ENCODE results near the gene CLIP2.
A peak's percentile ranks its signal among the peaks of the same experiment; 100 is the strongest.
"Not testable (repeated sequence)": the region's sequence is repeated elsewhere in the genome, so short reads cannot be mapped to it uniquely, and the experiment has no call there.

The CLIP2 gene

DNA sequence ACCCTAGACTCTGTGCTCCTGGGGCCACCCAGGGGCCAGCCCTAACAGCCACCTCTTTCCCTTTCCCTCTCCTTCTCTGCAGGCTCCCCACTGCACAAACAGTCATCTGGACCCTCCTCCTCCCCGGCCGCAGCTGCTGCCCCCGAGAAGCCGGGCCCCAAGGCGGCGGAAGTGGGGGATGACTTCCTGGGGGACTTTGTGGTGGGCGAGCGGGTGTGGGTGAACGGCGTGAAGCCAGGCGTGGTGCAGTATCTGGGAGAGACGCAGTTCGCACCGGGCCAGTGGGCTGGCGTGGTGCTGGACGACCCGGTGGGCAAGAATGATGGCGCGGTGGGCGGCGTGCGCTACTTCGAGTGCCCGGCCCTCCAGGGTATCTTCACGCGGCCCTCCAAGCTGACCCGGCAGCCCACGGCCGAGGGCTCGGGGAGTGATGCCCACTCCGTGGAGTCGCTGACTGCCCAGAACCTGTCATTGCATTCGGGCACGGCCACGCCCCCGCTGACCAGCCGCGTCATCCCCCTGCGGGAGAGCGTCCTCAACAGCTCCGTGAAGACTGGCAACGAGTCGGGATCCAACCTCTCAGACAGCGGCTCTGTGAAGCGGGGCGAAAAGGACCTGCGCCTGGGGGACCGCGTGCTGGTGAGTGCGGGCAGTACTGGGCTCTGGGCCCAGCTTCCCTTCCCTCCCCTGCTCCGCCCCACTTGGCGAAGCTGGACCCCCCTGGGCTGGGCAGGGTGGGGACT, 49.3 kb downstream of the CLIP2 start:
- DNase-seq, result no peak

DNA sequence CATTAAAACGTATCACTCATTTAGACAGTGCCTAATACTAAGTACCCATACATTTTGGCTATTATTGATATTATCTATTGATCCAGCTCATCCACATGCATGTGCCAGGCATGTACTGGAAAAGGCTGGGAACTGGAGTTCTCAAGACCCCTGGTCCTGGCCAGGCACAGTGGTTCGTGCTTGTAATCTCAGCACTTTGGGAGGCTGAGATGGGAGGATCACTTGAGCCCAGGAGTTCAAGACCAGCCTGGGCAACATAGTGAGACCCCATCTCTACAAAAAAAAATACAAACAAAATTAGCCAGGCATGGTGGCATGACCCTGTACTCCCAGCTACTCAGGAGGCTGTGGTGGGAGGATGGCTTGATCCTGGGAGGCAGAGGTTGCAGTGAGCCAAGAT, 50.4 kb downstream of the CLIP2 start:
- DNase-seq, result not testable (repeated sequence)

DNA sequence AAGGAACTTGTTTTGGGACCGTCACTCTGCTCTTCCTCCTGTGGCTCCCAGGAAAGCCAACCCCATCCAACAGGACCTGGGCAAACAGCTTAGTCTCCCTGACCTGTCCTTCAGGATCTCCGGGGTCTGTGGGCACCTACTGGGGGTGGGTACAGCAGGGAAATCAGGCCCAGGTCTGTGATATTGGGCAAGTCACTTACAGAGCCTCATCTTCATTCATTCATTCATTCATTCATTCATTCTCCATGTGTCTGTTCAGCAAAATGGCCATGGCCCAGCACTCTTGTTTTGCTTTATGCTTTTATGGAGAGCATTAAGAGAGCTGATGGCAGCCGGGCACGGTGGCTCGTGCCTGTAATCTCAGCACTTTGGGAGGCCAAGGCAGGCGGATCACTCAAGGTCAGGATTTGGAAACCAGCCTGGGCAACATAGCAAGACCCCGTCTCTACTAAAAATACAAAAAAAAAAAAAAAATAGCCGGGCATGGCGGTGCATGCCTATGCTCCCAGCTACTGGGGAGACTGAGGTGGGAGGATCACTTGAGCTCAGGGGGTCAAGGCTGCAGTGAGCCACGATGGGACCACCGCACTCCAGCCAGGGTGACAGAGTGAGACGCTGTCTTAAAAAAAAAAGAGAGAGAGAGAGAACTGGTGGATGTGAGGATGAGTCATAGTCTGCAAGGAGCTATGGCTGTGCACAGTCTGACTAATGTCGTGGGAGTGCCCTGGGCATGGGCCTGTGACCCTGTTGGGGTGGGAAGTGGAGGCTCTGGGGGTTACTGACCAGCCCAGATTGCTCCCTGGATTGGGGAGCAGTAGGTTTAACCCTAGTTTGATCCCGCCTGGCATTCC, 54.3 kb downstream of the CLIP2 start:
- DNase-seq, result peak; percentile 28

DNA sequence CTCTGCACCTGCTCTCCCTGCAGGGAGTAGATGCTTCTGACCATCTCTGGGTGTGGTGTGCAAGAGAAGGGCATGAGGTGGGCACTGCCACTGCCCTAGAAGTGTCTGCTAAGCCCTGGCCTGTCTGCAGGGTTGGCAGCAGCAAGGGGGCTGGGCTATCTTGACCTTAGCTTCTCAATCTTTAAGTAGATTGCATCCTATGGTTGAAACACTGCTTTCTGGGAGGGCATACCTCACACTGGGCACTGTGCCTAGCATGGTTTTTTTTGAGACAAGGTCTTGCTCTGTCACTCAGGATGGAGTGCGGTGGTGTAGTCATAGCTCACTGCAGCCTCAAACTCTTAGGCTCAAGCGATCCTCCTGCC, 54.9 kb downstream of the CLIP2 start:
- DNase-seq, result no peak

DNA sequence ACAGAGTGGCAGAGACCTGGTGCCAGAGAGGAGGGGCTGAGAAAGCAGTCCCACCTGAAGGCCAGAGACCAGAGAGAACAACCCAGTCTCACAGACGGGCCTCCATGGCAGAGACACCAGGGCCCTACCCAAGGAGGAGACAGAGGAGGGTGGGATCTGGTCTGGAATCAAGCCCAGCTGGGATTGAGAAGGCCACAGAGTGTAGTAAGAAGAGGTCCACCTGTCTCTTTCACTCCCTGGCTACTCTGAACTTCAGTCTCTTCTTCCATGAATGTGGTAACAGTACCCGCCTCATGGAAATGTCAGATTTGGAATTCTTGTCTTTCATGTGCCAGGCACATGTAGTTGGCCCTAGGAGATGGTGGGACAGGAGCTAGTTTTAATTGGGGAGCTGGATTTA, 55.6 kb downstream of the CLIP2 start:
- DNase-seq, result no peak

DNA sequence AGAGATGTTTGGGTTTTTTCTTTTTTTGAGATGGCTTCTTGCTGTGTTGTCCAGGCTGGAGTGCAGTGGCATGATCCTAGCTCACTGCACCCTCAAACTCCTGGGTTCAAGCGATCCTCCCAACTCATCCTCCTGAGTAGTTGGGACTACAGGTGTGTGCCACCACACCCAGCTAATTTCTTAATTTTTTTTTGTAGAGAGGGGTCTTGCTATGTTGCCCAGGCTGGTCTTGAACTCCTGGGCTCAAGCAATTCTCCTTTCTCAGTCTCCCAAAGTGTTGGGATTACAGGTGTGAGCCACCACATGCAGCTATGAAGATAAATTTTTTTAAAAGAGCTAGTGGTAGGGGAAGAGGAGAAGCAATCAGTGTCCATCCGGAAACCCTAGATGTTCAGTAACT, 56.8 kb downstream of the CLIP2 start:
- no peak for DNase-seq

DNA sequence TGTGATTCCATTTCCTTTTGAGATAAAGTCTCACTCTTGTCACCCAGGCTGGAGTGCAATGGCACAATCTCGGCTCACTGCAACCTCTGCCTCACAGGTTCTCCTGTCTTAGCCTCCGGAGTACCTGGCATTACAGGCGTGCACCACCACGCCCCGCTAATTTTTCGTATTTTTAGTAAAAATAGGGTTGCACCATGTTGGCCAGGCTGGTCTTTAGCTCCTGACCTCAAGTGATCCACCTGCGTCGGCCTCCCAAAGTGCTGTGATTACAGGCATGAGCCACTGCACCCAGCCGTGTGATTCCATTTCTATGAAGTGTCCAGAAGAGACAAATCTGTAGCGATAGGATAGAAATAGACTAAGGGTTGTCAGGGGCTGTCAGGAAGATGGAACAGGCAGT, 60.4 kb downstream of the CLIP2 start:
- no peak for DNase-seq

DNA sequence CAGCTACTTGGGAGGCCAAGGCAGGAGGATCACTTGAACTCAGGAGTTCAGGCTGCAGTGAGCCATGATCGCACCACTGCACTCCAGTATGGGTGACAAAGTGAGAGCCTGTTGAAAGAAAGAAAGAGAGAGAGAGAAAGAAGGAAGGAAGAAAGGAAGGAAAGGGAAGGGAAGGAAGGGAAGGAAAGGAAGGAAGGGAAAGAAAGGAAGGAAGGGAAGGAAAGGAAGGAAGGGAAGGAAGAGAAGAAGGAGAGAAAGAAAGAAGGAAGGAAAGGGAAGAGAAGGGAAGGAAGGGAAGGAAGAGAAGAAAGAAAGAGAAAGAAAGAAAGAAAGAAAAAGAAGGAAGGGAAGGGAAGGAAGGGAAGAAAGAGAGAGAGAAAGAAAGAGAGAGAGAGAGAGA, 61.5 kb downstream of the CLIP2 start:
- no peak for DNase-seq

DNA sequence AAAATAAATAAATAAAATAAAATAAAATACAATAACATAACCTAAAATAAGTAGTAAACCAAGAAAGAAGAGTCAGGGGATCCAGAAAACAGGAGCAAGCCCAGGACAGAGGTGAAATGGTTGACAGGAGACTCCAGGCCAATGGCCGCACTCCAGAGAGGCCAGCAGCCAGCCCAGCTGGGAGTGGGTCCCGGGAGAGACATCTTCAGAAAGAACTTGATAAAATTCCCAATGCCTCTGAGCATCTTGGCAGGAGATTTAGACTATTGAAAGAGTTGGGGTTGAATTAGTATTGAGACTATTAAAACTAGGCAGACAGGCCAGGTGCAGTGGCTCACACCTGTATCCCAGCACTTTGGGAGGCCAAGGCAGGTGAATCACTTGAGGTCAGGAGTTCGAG, 62.6 kb downstream of the CLIP2 start:
- no peak for DNase-seq

DNA sequence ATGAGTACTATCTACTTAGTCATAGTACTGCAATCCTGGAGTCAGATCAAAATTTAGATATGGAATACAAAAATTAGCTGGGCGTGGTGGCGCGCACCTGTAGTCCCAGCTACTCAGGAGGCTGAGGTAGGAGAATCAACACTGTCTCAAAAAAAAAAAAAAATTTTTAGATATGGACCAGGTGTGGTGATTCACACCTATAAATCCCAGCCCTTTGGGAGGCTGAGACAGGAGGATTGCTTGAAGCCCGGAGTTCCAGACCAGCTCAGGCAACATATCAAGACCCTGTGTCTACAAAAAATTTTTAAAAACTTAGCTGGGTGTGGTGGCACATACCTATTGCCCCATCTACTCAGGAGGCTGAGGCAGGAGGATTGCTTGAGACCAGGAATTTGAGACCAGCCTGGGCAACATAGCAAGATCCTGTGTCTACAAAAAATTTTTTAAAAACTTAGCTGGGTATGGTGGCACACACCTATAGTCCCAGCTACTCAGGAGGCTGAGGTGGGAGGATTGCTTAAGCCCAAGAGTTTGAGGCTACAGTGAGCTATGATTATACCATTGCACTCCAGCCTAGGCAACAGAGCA, 63.4 kb downstream of the CLIP2 start:
- not testable (repeated sequence) for DNase-seq

DNA sequence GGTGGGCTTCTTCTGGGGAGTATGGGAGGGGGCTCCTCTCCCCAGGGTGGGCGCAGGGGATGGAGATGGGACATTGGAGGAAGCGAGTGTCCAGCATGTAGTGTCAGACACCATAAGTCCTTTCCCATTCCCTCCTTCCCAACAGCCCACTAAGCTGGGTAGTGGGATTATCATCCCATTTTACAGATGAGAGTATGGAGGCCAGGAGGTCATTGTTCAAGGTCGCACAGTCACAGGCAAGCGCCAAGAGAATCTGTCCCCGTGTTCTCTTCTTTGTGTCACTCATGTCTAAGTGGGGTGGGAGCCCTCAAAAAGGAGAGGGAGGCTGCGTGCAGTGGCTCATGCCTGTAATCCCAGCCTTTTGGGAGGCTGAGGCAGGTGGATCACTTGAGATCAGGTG, 64.8 kb downstream of the CLIP2 start:
- DNase-seq, result no peak

DNA sequence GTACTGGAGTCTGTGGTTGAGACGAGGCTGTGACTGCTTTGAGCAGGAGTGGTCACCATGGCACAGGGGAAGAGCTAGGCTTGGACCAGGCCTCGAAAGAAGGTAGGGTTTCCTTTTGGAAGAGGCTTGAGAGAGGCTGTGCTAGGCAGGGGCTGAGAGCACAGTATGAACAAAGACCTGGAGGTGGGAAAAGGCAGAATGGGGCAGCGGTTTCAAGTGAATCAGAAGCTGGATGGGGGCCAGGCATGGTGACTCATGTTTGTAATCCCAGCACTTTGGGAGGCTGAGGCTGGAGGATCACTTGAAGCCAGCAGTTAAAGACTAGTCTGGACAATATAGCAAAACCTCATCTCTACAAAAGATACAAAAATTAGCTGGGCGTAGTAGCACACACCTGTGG, 65.9 kb downstream of the CLIP2 start:
- DNase-seq, result no peak

DNA sequence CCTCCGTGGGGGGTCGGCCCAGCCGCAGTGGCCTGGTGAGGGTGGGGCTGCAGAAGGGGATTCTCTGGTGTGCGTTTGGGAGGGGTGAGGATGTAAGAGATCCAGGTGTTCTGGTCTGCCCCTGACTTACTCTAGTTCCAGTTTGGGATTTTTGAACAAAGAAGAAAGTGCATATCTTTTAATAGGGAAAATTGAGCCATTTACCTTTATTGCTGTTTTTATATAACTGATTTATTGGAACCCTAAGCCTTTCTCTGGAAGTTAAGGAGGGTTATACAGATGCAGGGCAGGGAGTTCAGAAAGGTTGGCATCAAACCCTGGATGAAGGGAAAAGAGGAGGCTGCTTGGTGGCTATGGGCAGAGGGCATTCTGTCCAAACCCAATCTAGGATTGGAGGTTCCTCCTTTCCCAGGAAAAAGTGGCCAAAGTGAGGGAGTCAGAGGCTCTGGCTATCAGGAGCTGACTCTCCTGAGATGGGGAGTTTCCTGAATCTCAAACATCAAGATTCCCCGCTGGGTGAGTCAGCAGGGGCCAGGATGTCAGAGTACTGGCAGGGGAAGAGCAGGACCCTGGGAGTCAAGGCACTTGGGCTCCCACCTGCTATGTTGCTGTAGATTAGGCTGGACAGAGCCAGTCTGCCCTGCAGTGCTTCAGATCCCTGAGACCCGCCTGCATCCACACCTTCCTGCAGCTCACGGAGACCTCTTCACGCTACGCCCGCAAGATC, 67.5 kb downstream of the CLIP2 start:
- no peak for DNase-seq

DNA sequence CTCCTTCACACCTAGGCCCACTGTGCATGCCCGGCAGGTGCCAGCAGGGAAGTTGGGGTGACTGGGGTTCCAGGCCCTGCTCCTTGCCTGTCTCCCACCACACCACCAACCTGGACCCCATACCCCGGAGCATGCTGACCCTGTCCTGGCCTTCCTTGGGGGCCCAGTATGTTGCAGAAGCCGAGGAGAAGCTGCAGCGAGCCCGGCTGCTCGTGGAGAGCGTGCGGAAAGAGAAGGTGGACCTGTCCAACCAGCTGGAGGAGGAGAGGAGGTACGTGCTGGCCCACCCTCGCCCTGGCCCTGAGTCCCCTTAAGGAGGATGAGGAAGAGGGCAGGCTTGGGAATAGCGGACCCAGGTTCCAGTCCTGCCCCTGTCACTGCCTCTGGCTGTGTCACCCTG, 70.8 kb downstream of the CLIP2 start:
- no peak for DNase-seq

DNA sequence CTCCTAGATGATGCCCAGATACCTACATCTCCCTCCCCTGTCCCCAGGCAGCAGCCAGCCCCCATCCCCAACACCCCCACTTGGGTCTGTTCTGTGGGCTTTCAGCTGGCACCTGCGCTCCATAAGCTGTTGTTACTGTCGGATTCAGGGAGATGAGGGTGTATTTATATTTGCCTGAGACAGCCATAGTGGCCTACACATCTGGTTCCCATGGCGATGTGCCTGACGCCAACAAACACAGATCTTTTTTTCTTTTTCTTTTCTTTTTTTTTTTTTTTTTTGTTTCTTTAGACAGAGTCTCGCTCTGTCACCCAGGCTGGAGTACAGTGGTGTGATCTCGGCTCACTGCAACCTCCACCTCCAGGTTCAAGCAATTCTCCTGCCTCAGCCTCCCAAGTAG, 73.1 kb downstream of the CLIP2 start:
- no peak for DNase-seq

DNA sequence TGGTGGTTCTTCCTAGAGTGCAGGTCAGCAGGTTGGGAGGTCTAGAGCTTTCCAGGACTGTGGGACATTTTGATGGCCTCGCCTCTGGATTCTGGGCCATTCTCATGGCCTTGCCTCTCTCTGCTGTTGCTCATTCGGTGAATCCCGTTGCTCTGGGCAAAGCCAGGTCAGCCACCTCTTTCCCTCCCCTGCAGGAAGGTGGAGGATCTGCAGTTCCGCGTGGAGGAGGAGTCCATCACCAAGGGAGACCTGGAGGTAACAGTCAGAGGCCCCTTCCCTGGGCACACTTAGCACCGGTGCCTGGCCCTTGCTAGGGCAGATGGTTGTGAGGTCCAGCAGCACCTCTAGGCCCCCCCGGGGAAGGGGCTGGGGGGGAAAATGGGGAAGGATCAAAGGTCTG, 74.9 kb downstream of the CLIP2 start:
- DNase-seq, result no peak

DNA sequence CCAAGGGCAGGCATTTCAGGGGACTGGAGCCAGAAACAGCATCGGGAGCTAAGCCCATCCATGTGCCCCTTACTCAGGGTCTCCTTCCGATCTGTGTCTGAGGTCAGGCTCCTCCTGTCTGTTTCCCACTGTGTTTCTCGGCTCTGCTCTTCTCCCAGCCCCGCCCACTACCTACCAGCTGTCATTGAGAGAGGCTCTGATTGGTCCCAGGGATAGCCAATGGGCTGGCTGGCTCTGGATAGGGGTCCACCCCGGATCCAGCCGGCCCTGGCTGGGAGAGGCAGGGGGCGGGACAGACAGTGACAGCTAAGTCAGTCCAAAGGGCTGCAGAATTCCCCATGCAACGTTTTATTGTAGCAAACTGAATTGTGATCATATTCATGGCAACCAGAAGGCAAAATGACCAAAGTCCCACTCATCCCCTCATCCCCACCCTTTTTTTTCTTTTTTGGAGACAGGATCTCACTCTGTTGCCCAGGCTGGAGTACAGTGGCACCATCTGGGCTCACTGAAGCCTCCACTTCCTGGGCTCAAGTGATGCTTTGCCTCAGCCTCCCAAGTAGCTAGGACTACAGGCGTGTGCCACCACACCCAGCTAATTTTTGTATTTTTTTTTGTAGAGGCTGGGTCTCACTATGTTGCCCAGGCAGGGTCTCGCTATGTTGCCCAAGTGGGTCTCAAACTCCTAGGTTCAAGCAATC, 76.3 kb downstream of the CLIP2 start:
- no peak for DNase-seq

DNA sequence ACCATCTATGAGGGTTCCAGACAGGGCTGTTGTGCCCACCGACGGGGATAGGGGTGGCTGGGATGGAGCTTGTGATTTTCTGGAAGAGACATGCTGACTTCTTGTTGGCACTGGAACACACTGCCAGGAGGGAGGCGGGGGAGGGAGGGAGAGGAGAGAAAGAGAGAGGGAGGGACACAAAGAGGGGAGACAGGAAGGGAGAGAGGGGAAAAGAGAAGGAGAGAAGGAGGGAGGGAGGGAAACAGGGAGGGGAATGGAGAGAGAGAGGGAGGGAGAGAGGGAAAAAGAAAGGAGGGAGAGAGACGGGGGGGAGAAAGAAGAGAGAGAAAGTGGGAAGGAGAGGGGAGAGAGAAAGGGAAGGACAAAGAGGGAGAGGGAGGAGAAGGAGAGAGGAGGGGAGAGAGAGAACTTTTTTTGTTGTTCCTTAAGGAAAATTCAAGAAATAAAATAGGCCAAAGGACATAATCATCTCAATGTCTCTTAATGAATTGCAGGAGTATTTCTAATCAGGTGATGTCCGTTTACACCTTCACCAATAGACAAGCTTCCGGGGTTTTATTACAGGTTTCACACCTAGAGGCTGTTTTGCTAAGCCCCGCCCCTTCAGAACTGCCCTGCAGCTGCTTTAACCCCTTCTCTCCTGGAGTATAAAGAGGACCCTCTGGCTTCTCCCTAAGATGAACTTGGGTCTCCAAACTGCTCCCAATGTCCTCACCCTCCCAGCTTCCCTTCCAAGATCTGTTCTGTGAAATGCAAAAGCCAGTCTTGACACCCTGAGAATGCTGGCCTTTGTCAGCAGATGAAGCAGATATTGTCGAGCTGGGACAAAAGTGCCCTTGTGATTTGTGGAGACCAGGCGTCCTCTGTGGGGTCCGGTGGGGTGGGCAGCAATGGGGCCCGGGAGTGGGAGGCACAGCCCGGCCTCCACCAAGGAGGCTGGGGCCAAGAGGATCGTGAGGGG, 82.5 kb downstream of the CLIP2 start:
- no peak for DNase-seq

DNA sequence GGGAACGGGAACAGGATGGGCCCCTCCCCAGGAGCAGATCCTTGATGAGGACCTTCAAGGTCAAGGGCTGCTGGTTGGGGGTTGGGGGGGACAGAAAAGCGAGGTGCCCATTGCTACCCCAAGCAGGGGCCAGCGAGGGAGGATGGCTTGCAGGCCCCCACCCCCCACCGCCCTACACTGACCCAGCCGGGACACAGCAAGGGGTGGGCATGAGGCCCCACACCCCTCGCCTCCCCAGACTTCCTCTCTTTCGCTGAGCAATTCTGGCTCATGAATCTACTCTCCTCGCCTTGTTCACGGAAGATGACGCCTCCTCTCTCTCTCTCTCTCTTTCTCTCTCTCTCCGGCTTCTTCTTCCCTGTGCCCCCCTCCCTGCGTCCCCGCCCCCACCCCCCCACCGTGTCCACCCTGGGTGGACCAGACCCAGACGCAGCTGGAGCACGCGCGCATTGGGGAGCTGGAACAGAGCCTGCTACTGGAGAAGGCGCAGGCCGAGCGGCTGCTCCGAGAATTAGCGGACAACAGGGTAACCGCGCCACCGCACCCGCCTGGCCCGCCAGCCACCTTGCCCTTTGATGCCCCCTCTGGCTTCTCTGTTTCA, 83.4 kb downstream of the CLIP2 start:
- DNase-seq, result no peak

DNA sequence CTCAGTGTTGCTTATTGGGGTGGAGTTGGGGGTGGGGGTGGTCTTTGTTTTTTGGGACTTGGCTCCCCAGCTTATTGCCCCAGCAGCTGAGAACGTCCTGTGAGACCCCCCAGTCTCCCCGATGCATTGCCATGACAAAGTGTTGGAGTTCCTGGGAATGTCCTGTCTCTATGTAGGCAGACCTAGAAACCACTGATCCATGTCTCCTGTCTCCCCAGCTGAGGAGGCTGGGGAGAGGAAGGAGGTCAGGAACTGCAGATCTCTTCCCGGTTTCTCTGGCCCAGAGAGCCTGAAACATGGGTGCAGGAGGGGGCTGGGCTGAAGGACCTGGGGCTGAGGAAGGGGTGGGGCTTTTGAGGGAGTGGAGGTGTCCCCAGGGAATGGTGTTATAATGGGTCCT, 84.3 kb downstream of the CLIP2 start:
- DNase-seq, result no peak

DNA sequence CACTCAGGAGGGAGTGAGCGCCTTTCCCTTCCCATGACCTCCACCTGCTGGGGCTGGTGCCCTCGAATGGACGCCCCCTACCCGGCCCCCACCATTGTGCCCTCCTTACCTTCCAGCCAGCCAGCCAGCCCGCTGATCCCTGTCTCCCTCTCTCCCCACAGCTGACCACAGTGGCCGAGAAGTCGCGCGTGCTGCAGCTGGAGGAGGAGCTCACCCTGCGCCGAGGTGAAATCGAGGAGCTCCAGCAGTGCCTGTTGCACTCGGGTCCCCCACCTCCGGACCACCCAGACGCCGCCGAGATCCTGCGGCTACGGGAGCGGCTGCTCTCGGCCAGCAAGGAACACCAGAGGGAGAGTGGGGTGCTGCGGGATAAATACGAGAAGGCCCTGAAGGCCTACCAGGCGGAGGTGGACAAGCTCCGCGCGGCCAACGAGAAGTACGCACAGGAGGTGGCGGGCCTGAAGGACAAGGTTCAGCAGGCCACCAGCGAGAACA, 86.6 kb downstream of the CLIP2 start:
- no peak for DNase-seq
